ENCODE data around the gene GUCY2C.

The GUCY2C gene

DNA sequence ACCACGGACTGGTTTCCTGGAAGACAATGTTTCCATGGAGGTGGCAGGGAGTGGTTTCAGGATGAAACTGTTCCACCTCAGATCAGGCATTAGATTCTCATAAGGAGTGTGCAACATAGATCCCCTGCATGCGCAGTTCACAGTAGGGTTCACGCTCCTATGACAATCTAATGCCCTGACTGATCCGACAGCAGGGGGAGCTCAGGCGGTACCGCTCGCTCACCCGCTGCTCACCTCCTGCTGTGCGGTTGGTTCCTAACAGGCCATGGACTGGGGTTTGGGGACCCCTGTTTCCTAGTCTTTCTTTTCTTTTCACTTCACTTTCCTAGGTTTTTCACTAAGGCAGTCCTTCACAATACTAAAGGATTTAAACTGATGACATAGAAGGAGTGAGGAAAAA lies 39.6 kb downstream of the GUCY2C start:
- Histone ChIP-seq H3K27ac (ENCODE audit: low read depth, low read length) (no peak overlapping the region), H3K27me3 (ENCODE audit: control insufficient read depth in 5 of 5, insufficient read depth in 4 of 5, low read length in 5 of 5) (no peaks in the 10 kb centered on the region), H3K36me3 (ENCODE audit: control insufficient read depth in 5 of 5, insufficient read depth in 5 of 5, low read length in 5 of 5) (no peaks in the 10 kb centered on the region), H3K9me3 (ENCODE audit: control insufficient read depth in 5 of 5, low read length in 5 of 5) (no peaks in the 10 kb centered on the region), H3K4me1 (ENCODE audit: control insufficient read depth in 5 of 5, insufficient read depth in 5 of 5, low read length in 5 of 5) (no peaks in the 10 kb centered on the region), H3K9ac (ENCODE audit: low read length in 5 of 5) (no peak overlapping the region), H3K4me3 (ENCODE audit: low read depth in 1 of 5, low read length in 5 of 5) (no peak overlapping the region)

DNA sequence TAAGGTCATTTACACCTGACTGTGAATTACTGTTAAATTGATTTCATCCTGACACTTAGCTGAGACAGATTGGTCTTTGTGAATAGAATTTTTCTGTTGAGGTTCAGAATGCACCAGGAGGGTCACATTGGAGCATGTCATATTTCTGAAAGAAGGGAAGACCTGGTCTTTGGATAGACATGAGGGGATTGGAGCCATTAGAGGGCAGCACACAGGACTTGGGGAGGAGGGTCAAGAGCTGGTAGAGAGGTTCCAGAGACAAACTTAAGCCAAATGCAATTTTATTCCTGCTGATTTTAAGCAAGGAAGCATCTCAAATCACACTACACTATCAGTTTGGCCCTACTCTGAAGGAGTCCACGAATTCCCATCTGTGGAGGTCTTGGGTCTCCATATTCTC lies 41.1 kb downstream of the GUCY2C start:
- no peaks in the 10 kb centered on the region for H3K4me1 ChIP-seq (ENCODE audit: control insufficient read depth in 5 of 5, insufficient read depth in 5 of 5, low read length in 5 of 5)
- H3K4me3 ChIP-seq (ENCODE audit: low read depth in 1 of 5, low read length in 5 of 5) = no peak overlapping the region
- H3K27me3 ChIP-seq (ENCODE audit: control insufficient read depth in 5 of 5, insufficient read depth in 4 of 5, low read length in 5 of 5) = no peaks in the 10 kb centered on the region
- no peaks in the 10 kb centered on the region for H3K9me3 ChIP-seq (ENCODE audit: control insufficient read depth in 5 of 5, low read length in 5 of 5)
- no peak overlapping the region for H3K27ac ChIP-seq (ENCODE audit: low read depth, low read length)
- H3K36me3 ChIP-seq (ENCODE audit: control insufficient read depth in 5 of 5, insufficient read depth in 5 of 5, low read length in 5 of 5) = no peaks in the 10 kb centered on the region
- H3K9ac ChIP-seq (ENCODE audit: low read length in 5 of 5) = no peak overlapping the region

DNA sequence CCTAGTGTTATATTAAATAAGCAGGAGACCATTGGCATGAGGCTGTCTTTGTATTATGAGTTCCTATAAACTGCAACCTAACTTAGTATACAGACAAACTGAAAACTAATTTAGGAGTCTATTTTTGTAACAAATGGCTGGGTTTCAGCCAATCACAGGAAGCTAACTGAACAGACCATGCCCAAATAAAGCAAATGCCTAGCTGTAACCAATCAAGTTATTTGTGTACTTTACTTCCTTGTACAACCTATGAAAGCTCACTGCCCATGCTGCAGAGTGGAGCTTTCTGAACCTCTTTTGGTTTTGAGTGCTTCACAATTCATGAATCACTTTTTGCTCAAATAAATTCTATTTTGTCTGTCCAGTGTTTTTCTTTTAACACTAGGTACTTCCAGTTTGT lies 41.6 kb downstream of the GUCY2C start:
- Histone ChIP-seq H3K27ac (ENCODE audit: low read depth, low read length) (no peak overlapping the region), H3K36me3 (ENCODE audit: control insufficient read depth in 5 of 5, insufficient read depth in 5 of 5, low read length in 5 of 5) (no peaks in the 10 kb centered on the region), H3K27me3 (ENCODE audit: control insufficient read depth in 5 of 5, insufficient read depth in 4 of 5, low read length in 5 of 5) (no peaks in the 10 kb centered on the region), H3K4me3 (ENCODE audit: low read depth in 1 of 5, low read length in 5 of 5) (no peak overlapping the region), H3K9ac (ENCODE audit: low read length in 5 of 5) (no peak overlapping the region), H3K4me1 (ENCODE audit: control insufficient read depth in 5 of 5, insufficient read depth in 5 of 5, low read length in 5 of 5) (no peaks in the 10 kb centered on the region), H3K9me3 (ENCODE audit: control insufficient read depth in 5 of 5, low read length in 5 of 5) (no peaks in the 10 kb centered on the region)

- Histone ChIP-seq H3K4me3 (ENCODE audit: low read depth in 1 of 5, low read length in 5 of 5) (no peak overlapping the region), H3K36me3 (ENCODE audit: control insufficient read depth in 5 of 5, insufficient read depth in 5 of 5, low read length in 5 of 5) (no peaks in the 10 kb centered on the region), H3K9ac (ENCODE audit: low read length in 5 of 5) (no peak overlapping the region), H3K4me1 (ENCODE audit: control insufficient read depth in 5 of 5, insufficient read depth in 5 of 5, low read length in 5 of 5) (no peaks in the 10 kb centered on the region), H3K27me3 (ENCODE audit: control insufficient read depth in 5 of 5, insufficient read depth in 4 of 5, low read length in 5 of 5) (no peaks in the 10 kb centered on the region), H3K9me3 (ENCODE audit: control insufficient read depth in 5 of 5, low read length in 5 of 5) (no peaks in the 10 kb centered on the region), H3K27ac (ENCODE audit: low read depth, low read length) (no peak overlapping the region)
Measured at GRCh38 chr12:14654416-14654815, 42.0 kb downstream of the GUCY2C start.

DNA sequence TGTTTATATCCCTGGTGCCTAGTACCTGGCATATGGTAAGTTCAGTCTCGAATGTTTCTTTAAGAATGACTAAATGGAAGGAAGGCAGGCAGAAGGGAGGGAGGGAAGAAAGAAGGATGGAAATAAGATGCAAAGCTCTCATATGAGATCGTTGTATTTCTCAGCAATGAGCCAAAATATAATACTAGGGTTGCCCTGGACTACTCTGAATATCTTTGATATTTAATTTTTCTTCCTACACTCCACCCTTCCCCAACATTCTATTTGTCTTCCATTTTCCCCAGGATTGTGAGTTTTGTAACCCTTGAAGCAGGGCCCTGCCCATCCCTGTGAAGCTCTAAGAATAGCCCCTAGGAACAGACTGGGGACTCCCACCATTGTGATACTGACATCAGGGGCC lies 43.9 kb downstream of the GUCY2C start:
- Histone ChIP-seq H3K27ac (ENCODE audit: low read depth, low read length) (no peak overlapping the region), H3K9ac (ENCODE audit: low read length in 5 of 5) (no peak overlapping the region), H3K9me3 (ENCODE audit: control insufficient read depth in 5 of 5, low read length in 5 of 5) (no peaks in the 10 kb centered on the region), H3K36me3 (ENCODE audit: control insufficient read depth in 5 of 5, insufficient read depth in 5 of 5, low read length in 5 of 5) (no peaks in the 10 kb centered on the region), H3K27me3 (ENCODE audit: control insufficient read depth in 5 of 5, insufficient read depth in 4 of 5, low read length in 5 of 5) (no peaks in the 10 kb centered on the region), H3K4me3 (ENCODE audit: low read depth in 1 of 5, low read length in 5 of 5) (no peak overlapping the region), H3K4me1 (ENCODE audit: control insufficient read depth in 5 of 5, insufficient read depth in 5 of 5, low read length in 5 of 5) (no peaks in the 10 kb centered on the region)

- Histone ChIP-seq H3K27me3 (ENCODE audit: control insufficient read depth in 5 of 5, insufficient read depth in 4 of 5, low read length in 5 of 5) (no peaks in the 10 kb centered on the region), H3K9ac (ENCODE audit: low read length in 5 of 5) (no peak overlapping the region), H3K4me3 (ENCODE audit: low read depth in 1 of 5, low read length in 5 of 5) (no peak overlapping the region), H3K9me3 (ENCODE audit: control insufficient read depth in 5 of 5, low read length in 5 of 5) (no peaks in the 10 kb centered on the region), H3K4me1 (ENCODE audit: control insufficient read depth in 5 of 5, insufficient read depth in 5 of 5, low read length in 5 of 5) (no peaks in the 10 kb centered on the region), H3K27ac (ENCODE audit: low read depth, low read length) (no peak overlapping the region), H3K36me3 (ENCODE audit: control insufficient read depth in 5 of 5, insufficient read depth in 5 of 5, low read length in 5 of 5) (no peaks in the 10 kb centered on the region)
Measured at GRCh38 chr12:14651371-14651770, 45.0 kb downstream of the GUCY2C start.

DNA sequence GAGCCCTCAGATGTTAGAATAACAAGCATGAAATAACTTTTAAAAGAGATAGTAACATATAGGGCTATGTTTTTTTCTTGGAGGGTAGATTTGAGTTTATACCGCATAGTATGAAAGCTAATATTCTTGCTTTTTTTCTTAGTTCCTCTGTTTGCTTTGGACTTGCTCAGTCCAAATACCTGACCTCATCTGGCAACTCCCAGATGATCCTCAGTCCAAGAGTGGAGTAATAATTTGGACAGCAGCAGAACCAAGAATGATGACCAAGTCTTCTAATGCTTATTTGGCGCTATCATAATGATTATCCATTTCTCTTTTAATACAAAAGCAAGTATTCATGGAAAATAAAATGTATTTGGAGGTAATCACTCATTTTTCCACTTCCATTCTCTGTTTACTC lies 45.6 kb downstream of the GUCY2C start:
- Histone ChIP-seq H3K4me3 (ENCODE audit: low read depth in 1 of 5, low read length in 5 of 5) (no peak overlapping the region), H3K27me3 (ENCODE audit: control insufficient read depth in 5 of 5, insufficient read depth in 4 of 5, low read length in 5 of 5) (no peaks in the 10 kb centered on the region), H3K9ac (ENCODE audit: low read length in 5 of 5) (no peak overlapping the region), H3K4me1 (ENCODE audit: control insufficient read depth in 5 of 5, insufficient read depth in 5 of 5, low read length in 5 of 5) (no peaks in the 10 kb centered on the region), H3K27ac (ENCODE audit: low read depth, low read length) (no peak overlapping the region), H3K9me3 (ENCODE audit: control insufficient read depth in 5 of 5, low read length in 5 of 5) (no peaks in the 10 kb centered on the region), H3K36me3 (ENCODE audit: control insufficient read depth in 5 of 5, insufficient read depth in 5 of 5, low read length in 5 of 5) (no peaks in the 10 kb centered on the region)

- Histone ChIP-seq H3K36me3 (ENCODE audit: control insufficient read depth in 5 of 5, insufficient read depth in 5 of 5, low read length in 5 of 5) (no peaks in the 10 kb centered on the region), H3K4me3 (ENCODE audit: low read depth in 1 of 5, low read length in 5 of 5) (no peak overlapping the region), H3K9me3 (ENCODE audit: control insufficient read depth in 5 of 5, low read length in 5 of 5) (no peaks in the 10 kb centered on the region), H3K9ac (ENCODE audit: low read length in 5 of 5) (no peak overlapping the region), H3K27ac (ENCODE audit: low read depth, low read length) (no peak overlapping the region), H3K4me1 (ENCODE audit: control insufficient read depth in 5 of 5, insufficient read depth in 5 of 5, low read length in 5 of 5) (peaks cover 0 to 2% (median 0%) of the 10 kb centered on the region in 5 donors), H3K27me3 (ENCODE audit: control insufficient read depth in 5 of 5, insufficient read depth in 4 of 5, low read length in 5 of 5) (no peaks in the 10 kb centered on the region)
Measured at GRCh38 chr12:14647028-14647750, 49.2 kb downstream of the GUCY2C start.

DNA sequence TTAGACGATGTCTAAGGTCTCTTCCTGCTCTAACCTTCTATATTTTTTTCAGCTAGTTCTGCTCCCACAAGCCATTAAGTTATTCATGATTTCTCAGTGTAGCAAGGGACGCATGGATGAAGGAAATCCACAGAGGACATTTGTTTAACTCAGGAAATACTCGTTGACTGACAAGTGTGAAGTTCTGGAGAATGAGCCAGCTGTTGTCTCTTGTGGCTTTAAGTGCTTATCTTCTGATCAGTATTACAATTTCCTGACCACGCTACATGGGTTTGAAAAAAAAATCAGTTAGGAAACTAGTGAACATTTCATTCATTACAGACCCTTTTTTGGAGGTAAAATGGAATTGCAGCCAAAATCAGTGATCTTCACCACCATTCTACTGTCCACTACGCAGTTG lies 53.1 kb downstream of the GUCY2C start:
- Histone ChIP-seq H3K9ac (ENCODE audit: low read length in 5 of 5) (no peak overlapping the region), H3K27ac (ENCODE audit: low read depth, low read length) (no peak overlapping the region)

GRCh38 chr12:14638066-14638465 lies 58.3 kb downstream of the GUCY2C start:
- H3K36me3 ChIP-seq (ENCODE audit: control insufficient read depth in 5 of 5, insufficient read depth in 5 of 5, low read length in 5 of 5) = no peaks in the 10 kb centered on the region
- H3K27ac ChIP-seq (ENCODE audit: low read depth, low read length) = no peak overlapping the region
- no peaks in the 10 kb centered on the region for H3K4me1 ChIP-seq (ENCODE audit: control insufficient read depth in 5 of 5, insufficient read depth in 5 of 5, low read length in 5 of 5)
- H3K27me3 ChIP-seq (ENCODE audit: control insufficient read depth in 5 of 5, insufficient read depth in 4 of 5, low read length in 5 of 5) = no peaks in the 10 kb centered on the region
- H3K9me3 ChIP-seq (ENCODE audit: control insufficient read depth in 5 of 5, low read length in 5 of 5) = peaks cover 0 to 3% (median 0%) of the 10 kb centered on the region in 5 donors
- H3K4me3 ChIP-seq (ENCODE audit: low read depth in 1 of 5, low read length in 5 of 5) = no peak overlapping the region
- no peak overlapping the region for H3K9ac ChIP-seq (ENCODE audit: low read length in 5 of 5)

More for the DNA sequence above, 53.1 kb downstream of the GUCY2C start:
- H3K36me3 ChIP-seq (ENCODE audit: control insufficient read depth in 5 of 5, insufficient read depth in 5 of 5, low read length in 5 of 5) = no peaks in the 10 kb centered on the region
- H3K4me3 ChIP-seq (ENCODE audit: low read depth in 1 of 5, low read length in 5 of 5) = no peak overlapping the region
- H3K27me3 ChIP-seq (ENCODE audit: control insufficient read depth in 5 of 5, insufficient read depth in 4 of 5, low read length in 5 of 5) = no peaks in the 10 kb centered on the region
- peaks cover 0 to 2% (median 0%) of the 10 kb centered on the region in 5 donors for H3K4me1 ChIP-seq (ENCODE audit: control insufficient read depth in 5 of 5, insufficient read depth in 5 of 5, low read length in 5 of 5)
- no peaks in the 10 kb centered on the region for H3K9me3 ChIP-seq (ENCODE audit: control insufficient read depth in 5 of 5, low read length in 5 of 5)

Data from subcutaneous abdominal adipose tissue (tissue), 5 donors.